Measurements from ENCODE around the gene PIM3.

Gene PIM3

DNA sequence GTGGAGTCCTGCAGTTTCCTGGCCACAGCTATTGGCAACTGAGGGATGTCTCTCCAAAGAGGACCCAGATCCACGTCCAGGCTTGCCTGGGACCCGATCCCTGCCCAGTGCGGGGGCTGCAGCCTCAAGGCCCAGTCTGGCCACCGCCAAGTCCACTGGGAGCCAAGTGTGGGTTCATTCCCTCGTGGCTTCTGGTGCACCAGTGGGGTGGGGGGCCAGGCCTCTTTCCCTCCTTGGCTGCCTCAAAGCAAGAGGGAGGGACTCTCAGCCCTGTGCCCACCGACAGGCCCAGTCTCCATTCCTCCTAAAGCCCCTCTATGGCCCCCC lies 13.3 kb upstream of the PIM3 start:
- no peak for DNase-seq (ENCODE audit: low read depth, low spot score)
- no peak overlapping the region for H3K4me3 ChIP-seq (ENCODE audit: low read depth, low read length)
- TF ChIP-seq, protein P1, sequence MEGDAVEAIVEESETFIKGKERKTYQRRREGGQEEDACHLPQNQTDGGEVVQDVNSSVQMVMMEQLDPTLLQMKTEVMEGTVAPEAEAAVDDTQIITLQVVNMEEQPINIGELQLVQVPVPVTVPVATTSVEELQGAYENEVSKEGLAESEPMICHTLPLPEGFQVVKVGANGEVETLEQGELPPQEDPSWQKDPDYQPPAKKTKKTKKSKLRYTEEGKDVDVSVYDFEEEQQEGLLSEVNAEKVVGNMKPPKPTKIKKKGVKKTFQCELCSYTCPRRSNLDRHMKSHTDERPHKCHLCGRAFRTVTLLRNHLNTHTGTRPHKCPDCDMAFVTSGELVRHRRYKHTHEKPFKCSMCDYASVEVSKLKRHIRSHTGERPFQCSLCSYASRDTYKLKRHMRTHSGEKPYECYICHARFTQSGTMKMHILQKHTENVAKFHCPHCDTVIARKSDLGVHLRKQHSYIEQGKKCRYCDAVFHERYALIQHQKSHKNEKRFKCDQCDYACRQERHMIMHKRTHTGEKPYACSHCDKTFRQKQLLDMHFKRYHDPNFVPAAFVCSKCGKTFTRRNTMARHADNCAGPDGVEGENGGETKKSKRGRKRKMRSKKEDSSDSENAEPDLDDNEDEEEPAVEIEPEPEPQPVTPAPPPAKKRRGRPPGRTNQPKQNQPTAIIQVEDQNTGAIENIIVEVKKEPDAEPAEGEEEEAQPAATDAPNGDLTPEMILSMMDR (IDR thresholded peaks at IDR 0.05; ENCODE audit: insufficient read depth, low read length, missing control alignments), result no peak
- ChIA-PET POLR2A (interaction anchor here (1.1 kb wide), 1 partner anchor 15 kb away, joined by 3 read pairs; no protein-coding TSS in a partner anchor), CTCF (interaction anchor here (0.9 to 1.2 kb wide), 3 partner anchors 17 to 180 kb away, joined by 3 to 4 read pairs (median 3); no protein-coding TSS in a partner anchor)

DNA sequence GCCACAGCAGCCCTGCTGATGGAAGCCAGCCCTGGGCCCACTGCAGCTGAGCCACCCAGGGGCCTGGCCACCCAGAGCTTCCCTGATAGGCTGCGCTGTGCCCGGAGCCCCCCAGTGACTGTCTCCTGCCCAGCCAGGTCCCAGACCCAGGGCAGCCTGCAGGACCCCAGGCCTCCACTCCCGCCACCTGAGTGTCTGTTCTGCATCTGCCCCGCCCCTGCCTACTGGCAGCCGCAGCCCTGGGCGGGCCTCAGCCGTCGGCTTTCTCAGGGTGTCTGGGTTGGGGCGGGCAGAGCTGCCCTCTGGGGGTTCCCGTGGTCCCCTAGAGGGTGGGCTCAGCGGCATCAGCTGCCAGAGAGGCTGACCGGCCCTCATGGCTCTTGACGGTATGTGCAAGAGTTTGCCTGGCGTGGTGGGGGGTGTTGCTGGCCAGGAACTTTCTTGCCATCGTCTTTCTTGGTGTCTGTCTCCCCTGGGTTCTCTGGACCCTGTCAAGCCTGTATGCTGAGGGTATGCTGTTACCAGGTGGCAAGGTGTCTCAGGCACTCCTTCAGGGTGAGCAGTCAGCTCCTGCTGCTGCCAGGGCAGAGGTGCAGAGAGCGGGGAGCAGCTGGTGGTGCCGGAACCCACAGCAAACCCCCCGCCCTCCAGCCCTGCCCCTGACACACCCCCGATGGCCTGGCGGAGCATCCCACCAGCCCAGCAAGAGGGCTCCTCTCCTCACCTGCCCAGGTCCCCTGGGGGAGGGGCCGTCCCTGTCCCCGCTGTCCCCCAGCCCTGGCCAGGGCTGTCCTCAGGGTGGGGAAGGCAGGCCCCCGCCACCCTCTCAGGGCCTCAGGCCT lies 12.2 kb upstream of the PIM3 start:
- no peak overlapping the region for H3K4me3 ChIP-seq (ENCODE audit: low read depth, low read length)
- TF ChIP-seq, protein P1 (IDR thresholded peaks at IDR 0.05; ENCODE audit: insufficient read depth, low read length, missing control alignments), result no peak
- ChIA-PET POLR2A (no interaction called here), CTCF (no interaction called here)
- no peak for DNase-seq (ENCODE audit: low read depth, low spot score)

DNA sequence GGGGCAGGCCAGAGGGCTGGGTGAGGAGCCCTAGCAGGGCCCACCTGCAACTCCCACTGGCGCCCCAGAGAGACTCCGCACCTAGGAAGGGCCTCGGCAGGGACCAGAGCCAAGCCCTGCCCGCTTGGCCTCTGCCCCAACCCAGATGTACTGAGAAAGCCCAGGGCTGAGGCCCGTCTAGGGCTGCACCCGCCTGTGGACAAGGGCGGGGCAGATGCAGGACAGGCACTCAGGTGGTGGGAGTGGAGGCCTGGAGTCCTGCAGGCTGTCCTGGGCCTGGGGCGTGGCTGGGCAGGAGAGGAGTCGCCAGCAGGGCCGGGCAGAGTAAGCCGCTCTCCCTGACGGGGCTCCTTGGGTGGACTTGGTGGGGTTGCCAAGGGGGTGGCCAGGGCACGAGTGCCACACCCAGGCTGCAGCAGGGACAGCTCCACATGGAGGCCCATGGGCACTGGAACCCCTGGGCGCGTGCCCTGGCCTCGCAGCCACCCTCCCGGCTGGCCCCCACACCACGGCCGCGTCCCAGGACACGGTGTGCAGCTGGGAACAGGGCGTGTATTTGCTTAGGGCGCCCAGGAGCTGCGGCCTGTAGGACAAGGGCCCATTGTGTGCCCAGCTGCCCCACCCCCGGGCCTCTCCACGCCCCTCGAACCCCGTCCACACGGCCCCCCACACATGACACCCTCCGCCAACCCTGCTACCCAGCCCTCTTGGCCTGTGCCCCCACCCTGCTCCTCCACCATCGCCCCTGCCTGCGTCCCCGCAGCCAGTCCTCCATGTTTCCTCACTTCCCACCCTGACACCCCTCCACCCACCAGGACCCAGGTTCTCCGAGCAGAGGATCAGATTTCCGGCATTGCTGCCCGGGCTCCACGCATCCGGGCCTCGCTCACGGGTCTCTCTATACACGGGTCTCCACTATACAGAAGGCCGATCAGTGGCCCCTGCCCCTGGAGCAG lies 11.3 kb upstream of the PIM3 start:
- ChIA-PET POLR2A (no interaction called here), CTCF (no interaction called here)
- no peak for DNase-seq (ENCODE audit: low read depth, low spot score)
- TF ChIP-seq, protein P1 (IDR thresholded peaks at IDR 0.05; ENCODE audit: insufficient read depth, low read length, missing control alignments), result no peak
- no peak overlapping the region for H3K4me3 ChIP-seq (ENCODE audit: low read depth, low read length)

DNA sequence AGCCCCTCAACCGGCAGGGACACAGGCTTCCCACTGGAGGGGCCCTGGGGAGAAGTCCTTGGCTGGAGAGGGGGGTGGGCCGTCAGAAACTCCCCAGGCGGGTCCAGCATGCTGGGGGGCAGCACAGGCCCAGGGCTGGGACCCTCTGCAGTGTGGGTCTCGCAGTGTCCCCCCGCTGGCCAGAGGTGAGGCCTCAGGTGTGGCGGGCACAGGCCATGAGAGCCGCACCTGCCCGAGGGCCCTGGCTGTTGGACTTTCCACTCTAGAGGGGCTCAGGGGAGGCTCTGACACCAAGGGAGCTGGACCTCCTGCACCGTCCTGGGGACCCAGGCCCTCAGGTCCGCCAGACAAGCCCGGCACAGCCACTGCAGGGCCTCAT lies 10.7 kb upstream of the PIM3 start:
- DNase-seq (ENCODE audit: low read depth, low spot score), result no peak
- ChIA-PET POLR2A (no interaction called here), CTCF (interaction anchor here (1.8 kb wide), 1 partner anchor 80 kb away, joined by 8 read pairs; no protein-coding TSS in a partner anchor)
- no peak overlapping the region for H3K4me3 ChIP-seq (ENCODE audit: low read depth, low read length)
- TF ChIP-seq, protein P1 (IDR thresholded peaks at IDR 0.05; ENCODE audit: insufficient read depth, low read length, missing control alignments), result no peak

DNA sequence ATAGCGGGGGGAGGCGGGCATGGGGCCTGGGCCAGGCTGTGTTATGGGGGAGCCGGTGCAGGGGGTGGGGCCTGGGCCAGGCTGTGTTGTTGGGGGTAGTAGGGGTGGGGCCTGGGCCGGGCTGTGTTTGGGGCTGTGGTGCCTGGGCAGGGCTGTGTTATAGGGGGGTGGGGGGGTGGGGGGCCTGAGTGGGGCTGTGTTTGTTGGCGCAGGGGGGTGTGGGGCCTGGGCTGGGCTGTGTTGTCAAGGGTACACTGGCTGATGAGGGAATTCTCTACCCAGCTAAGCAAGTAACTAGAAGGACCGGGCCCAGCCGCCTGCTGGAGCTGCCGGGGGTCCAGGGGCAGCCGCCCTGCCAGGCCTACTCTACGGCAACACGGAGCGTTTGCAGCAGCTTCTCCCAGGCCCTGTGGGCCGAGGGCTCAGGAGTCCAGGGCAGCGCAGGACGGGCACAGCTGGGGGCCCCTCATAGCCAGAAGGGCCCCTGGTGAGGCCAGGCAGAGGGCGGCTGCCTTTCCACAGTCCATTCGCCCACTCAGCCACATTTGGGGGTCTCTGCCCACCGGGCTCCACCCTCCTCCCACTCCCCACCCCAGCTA lies 10.1 kb upstream of the PIM3 start:
- ChIA-PET POLR2A (no interaction called here), CTCF (interaction anchor here (1.8 to 2.1 kb wide), 2 partner anchors 20 to 80 kb away, joined by 8 read pairs; no protein-coding TSS in a partner anchor)
- TF ChIP-seq, protein P1 (IDR thresholded peaks at IDR 0.05; ENCODE audit: insufficient read depth, low read length, missing control alignments), result no peak
- no peak overlapping the region for H3K4me3 ChIP-seq (ENCODE audit: low read depth, low read length)
- DNase-seq (ENCODE audit: low read depth, low spot score), result no peak
